ENCODE measurements around the gene MLANA.

MLANA gene

GRCh38 chr9:5953743-5954707, 63.3 kb downstream of the MLANA start:
- no peak overlapping the region for H3K9ac ChIP-seq (ENCODE audit: insufficient read length, low read depth)
- no peak for TF ChIP-seq SUZ12 (IDR thresholded peaks at IDR 0.05; ENCODE audit: extremely low read depth, insufficient read depth, insufficient read length)
- TF ChIP-seq ZNF274 (IDR thresholded peaks at IDR 0.05; ENCODE audit: low read depth, low read length), result no peak
- no peak for TF ChIP-seq YY1 (IDR thresholded peaks at IDR 0.05; ENCODE audit: insufficient read depth, insufficient read length)
- H3K4me3 ChIP-seq (ENCODE audit: insufficient read length, low read depth), result no peak overlapping the region
- no peaks in the 10 kb centered on the region for H3K9me3 ChIP-seq (ENCODE audit: insufficient read depth, low read length)
- H3K27me3 ChIP-seq (ENCODE audit: insufficient read depth, insufficient read length), result no peaks in the 10 kb centered on the region
- DNase-seq (ENCODE audit: low read depth, low spot score), result no peak
- H3K4me1 ChIP-seq (ENCODE audit: insufficient read depth, insufficient read length), result no peaks in the 10 kb centered on the region
- H3K36me3 ChIP-seq (ENCODE audit: insufficient read depth, insufficient read length, low read length), result no peaks in the 10 kb centered on the region

GRCh38 chr9:5957166-5957565, 66.5 kb downstream of the MLANA start:
- no peaks in the 10 kb centered on the region for H3K4me1 ChIP-seq (ENCODE audit: insufficient read depth, insufficient read length)
- DNase-seq (ENCODE audit: low read depth, low spot score), result no peak
- no peak for TF ChIP-seq SUZ12 (IDR thresholded peaks at IDR 0.05; ENCODE audit: extremely low read depth, insufficient read depth, insufficient read length)
- no peak for TF ChIP-seq YY1 (IDR thresholded peaks at IDR 0.05; ENCODE audit: insufficient read depth, insufficient read length)
- no peak for TF ChIP-seq ZNF274 (IDR thresholded peaks at IDR 0.05; ENCODE audit: low read depth, low read length)
- H3K9me3 ChIP-seq (ENCODE audit: insufficient read depth, low read length), result no peaks in the 10 kb centered on the region
- no peak overlapping the region for H3K9ac ChIP-seq (ENCODE audit: insufficient read length, low read depth)
- H3K27me3 ChIP-seq (ENCODE audit: insufficient read depth, insufficient read length), result no peaks in the 10 kb centered on the region
- no peaks in the 10 kb centered on the region for H3K36me3 ChIP-seq (ENCODE audit: insufficient read depth, insufficient read length, low read length)
- no peak overlapping the region for H3K4me3 ChIP-seq (ENCODE audit: insufficient read length, low read depth)

- no peak for DNase-seq (ENCODE audit: low read depth, low spot score)
- TF ChIP-seq SUZ12 (IDR thresholded peaks at IDR 0.05; ENCODE audit: extremely low read depth, insufficient read depth, insufficient read length) (no peak), YY1 (IDR thresholded peaks at IDR 0.05; ENCODE audit: insufficient read depth, insufficient read length) (no peak), ZNF274 (IDR thresholded peaks at IDR 0.05; ENCODE audit: low read depth, low read length) (no peak)
- H3K27me3 ChIP-seq (ENCODE audit: insufficient read depth, insufficient read length), result no peaks in the 10 kb centered on the region
- no peaks in the 10 kb centered on the region for H3K4me1 ChIP-seq (ENCODE audit: insufficient read depth, insufficient read length)
- no peaks in the 10 kb centered on the region for H3K36me3 ChIP-seq (ENCODE audit: insufficient read depth, insufficient read length, low read length)
- no peaks in the 10 kb centered on the region for H3K9me3 ChIP-seq (ENCODE audit: insufficient read depth, low read length)
- no peak overlapping the region for H3K4me3 ChIP-seq (ENCODE audit: insufficient read length, low read depth)
- H3K9ac ChIP-seq (ENCODE audit: insufficient read length, low read depth), result no peak overlapping the region
These were observed 67.6 kb downstream of the MLANA start for GRCh38 chr9:5958273-5958672.

All from NT2/D1 (cell line).